ENCODE data around the gene PTPRH. TPM values are rescaled to one million over a fixed set of nuclear protein-coding genes. Genes with fewer than 3 reads are reported as not detected.

PTPRH gene
- total and polyA plus RNA-seq, 7 experiments from 2014 or later, result 0.56 TPM; not detected in 6

DNA sequence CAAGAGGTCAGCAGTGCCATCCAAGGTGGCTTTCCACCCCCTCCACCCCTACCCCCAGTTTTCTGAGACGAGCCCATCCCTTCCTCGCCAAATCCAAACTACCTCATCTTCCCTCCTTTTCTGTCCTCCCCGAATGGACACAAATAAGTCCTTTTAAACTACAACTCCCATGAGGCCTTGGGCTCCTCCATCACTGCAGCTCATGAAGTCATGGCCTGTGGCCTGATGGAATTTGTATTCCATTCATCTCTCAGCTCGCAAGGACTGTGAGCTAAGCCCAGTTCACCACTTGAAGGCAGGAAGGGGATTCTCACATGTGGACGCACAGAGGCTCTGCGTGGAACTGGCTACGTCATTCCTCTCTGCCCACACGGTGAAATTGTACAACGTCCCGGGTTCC is 12.5 kb downstream of the PTPRH start:
- ATAC-seq (no peak), DNase-seq (no peak)
- Histone ChIP-seq H3K9me3 (ENCODE audit: control insufficient read depth in 2 of 3, low read length in 3 of 3) (no peaks in the 10 kb centered on the region), H3K27ac (ENCODE audit: low read depth, low read length) (no peak overlapping the region), H3K27me3 (ENCODE audit: control insufficient read depth in 2 of 2, insufficient read depth in 2 of 2, low read length in 2 of 2) (no peaks in the 10 kb centered on the region), H3K4me1 (ENCODE audit: control insufficient read depth in 2 of 2, insufficient read depth in 2 of 2, low read length in 2 of 2) (no peaks in the 10 kb centered on the region), H3K4me3 (ENCODE audit: low read length) (no peak overlapping the region), H3K36me3 (ENCODE audit: control insufficient read depth in 2 of 3, insufficient read depth in 3 of 3, low read length in 3 of 3) (no peaks in the 10 kb centered on the region)
- no peaks in the 10 kb centered on the region for H3K9me3 Mint-ChIP-seq
- H3K4me1 Mint-ChIP-seq, result peaks cover 0 to 4% (median 0%) of the 10 kb centered on the region in 7 donors
- CTCF ChIA-PET, result no interaction called here
- peaks cover 0 to 1% (median 0%) of the 10 kb centered on the region in 5 donors for H3K36me3 Mint-ChIP-seq
- intact Hi-C loops (cut with micrococcal nuclease), result no loop called here
- H3K4me3 Mint-ChIP-seq, result no peak overlapping the region
- H3K27me3 Mint-ChIP-seq, result peaks cover 6 to 36% (median 19%) of the 10 kb centered on the region in 5 donors
- H3K27ac Mint-ChIP-seq, result peak overlapping the region in 1 of 9 donors; percentile 41
- POLR2A ChIA-PET, result no interaction called here

DNA sequence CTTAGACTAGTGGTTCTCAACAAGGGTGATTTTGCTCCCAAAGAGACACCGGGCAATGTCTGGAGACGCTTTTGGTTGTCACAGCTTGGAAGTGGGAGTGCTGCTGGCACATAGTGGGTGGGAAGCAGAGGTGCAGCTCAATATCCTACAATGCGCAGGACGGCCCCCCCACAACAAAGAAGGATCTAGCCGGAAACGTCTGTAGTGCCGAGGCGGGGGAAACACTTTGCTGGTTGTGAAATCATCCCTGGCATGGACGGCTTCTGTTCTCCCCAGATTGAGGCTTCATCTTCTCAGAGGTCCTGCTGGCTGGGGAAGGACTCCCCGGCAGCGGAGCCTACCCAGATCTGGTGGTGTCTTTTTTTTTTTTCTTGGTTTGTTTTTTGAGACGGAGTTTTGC is 15.8 kb downstream of the PTPRH start:
- Histone ChIP-seq H3K4me1 (ENCODE audit: control insufficient read depth in 2 of 2, insufficient read depth in 2 of 2, low read length in 2 of 2) (no peaks in the 10 kb centered on the region), H3K9me3 (ENCODE audit: control insufficient read depth in 2 of 3, low read length in 3 of 3) (no peaks in the 10 kb centered on the region), H3K36me3 (ENCODE audit: control insufficient read depth in 2 of 3, insufficient read depth in 3 of 3, low read length in 3 of 3) (no peaks in the 10 kb centered on the region), H3K27ac (ENCODE audit: low read depth, low read length) (no peak overlapping the region), H3K27me3 (ENCODE audit: control insufficient read depth in 2 of 2, insufficient read depth in 2 of 2, low read length in 2 of 2) (no peaks in the 10 kb centered on the region), H3K4me3 (ENCODE audit: low read length) (no peak overlapping the region)
- no peak for ATAC-seq
- POLR2A ChIA-PET, result no interaction called here
- Mint-ChIP-seq H3K4me3 (no peak overlapping the region), H3K36me3 (no peaks in the 10 kb centered on the region), H3K27me3 (peaks cover 0 to 30% (median 4%) of the 10 kb centered on the region in 5 donors), H3K27ac (no peak overlapping the region), H3K9me3 (peaks cover 0 to 1% (median 0%) of the 10 kb centered on the region in 11 donors), H3K4me1 (peaks cover 0 to 12% (median 4%) of the 10 kb centered on the region in 7 donors)
- intact Hi-C loops (cut with micrococcal nuclease), result no loop called here
- CTCF ChIA-PET, result no interaction called here
- DNase-seq, result no peak

DNA sequence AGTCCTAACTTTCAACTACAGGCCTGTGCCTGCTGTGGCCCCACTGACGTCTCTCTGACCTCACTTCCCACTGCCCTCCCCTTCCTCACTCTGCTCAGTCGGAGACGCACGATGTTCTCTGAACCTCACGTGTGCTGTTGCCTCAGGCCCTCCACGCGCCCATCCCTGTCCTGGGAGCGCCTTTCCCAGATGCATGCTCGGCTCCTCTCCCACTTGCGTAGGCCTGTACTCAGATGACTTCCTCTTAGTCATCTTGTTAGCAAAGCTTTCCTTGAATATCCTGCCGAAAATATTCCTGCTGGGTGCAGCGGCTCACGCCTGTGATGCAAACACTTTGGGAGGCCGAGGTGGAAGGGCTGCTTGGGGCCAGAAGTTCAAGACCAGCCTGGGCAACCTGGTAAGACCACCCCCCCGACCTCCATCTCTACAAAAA is 19.9 kb downstream of the PTPRH start:
- intact Hi-C loops (cut with micrococcal nuclease), result no loop called here
- Mint-ChIP-seq H3K4me3 (peak overlapping the region in 2 of 10 donors; percentile 68 to 81), H3K36me3 (no peaks in the 10 kb centered on the region), H3K27me3 (peaks cover 4 to 43% (median 7%) of the 10 kb centered on the region in 5 donors), H3K4me1 (peaks cover 0 to 18% (median 5%) of the 10 kb centered on the region in 7 donors), H3K27ac (peak overlapping the region in 1 of 9 donors; percentile 79), H3K9me3 (peaks cover 0 to 2% (median 0%) of the 10 kb centered on the region in 11 donors)
- ChIA-PET CTCF (no interaction called here), POLR2A (interaction anchor here (0.7 kb wide), 1 partner anchor 27 kb away, joined by 4 read pairs; no protein-coding TSS in a partner anchor)
- no peak overlapping the region for H3K4me3 ChIP-seq (ENCODE audit: low read length)
- no peak for ATAC-seq
- H3K27me3 ChIP-seq (ENCODE audit: control insufficient read depth in 2 of 2, insufficient read depth in 2 of 2, low read length in 2 of 2), result no peaks in the 10 kb centered on the region
- H3K27ac ChIP-seq (ENCODE audit: low read depth, low read length), result no peak overlapping the region
- H3K4me1 ChIP-seq (ENCODE audit: control insufficient read depth in 2 of 2, insufficient read depth in 2 of 2, low read length in 2 of 2), result no peaks in the 10 kb centered on the region
- no peak for DNase-seq
- no peaks in the 10 kb centered on the region for H3K9me3 ChIP-seq (ENCODE audit: control insufficient read depth in 2 of 3, low read length in 3 of 3)
- H3K36me3 ChIP-seq (ENCODE audit: control insufficient read depth in 2 of 3, insufficient read depth in 3 of 3, low read length in 3 of 3), result no peaks in the 10 kb centered on the region

DNA sequence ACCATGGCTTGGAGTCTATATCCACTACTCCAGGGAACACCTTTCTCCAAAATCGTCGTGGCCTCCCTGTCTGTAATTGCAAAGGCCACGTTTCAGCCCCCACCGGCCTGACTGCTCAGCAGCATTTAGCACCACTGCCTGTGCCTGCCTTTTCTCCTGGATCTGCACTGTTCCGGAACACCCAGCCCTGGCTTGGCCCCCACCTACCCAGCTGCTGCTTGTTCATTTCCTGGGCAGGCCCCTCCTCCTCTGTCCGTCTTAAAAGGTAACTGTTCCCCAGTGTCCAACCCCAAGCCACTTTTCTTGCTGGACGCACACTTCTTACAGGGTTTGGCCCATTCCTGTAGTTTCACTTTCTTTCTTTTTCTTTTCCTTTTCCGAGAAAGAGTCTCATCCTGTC is 20.7 kb downstream of the PTPRH start:
- Histone ChIP-seq H3K27ac (ENCODE audit: low read depth, low read length) (no peak overlapping the region), H3K36me3 (ENCODE audit: control insufficient read depth in 2 of 3, insufficient read depth in 3 of 3, low read length in 3 of 3) (no peaks in the 10 kb centered on the region), H3K27me3 (ENCODE audit: control insufficient read depth in 2 of 2, insufficient read depth in 2 of 2, low read length in 2 of 2) (no peaks in the 10 kb centered on the region), H3K4me3 (ENCODE audit: low read length) (no peak overlapping the region), H3K4me1 (ENCODE audit: control insufficient read depth in 2 of 2, insufficient read depth in 2 of 2, low read length in 2 of 2) (no peaks in the 10 kb centered on the region), H3K9me3 (ENCODE audit: control insufficient read depth in 2 of 3, low read length in 3 of 3) (no peaks in the 10 kb centered on the region)
- ATAC-seq, result no peak
- no peaks in the 10 kb centered on the region for H3K36me3 Mint-ChIP-seq
- H3K27ac Mint-ChIP-seq, result peak overlapping the region in 3 of 9 donors; percentile 32 to 79 (median 55)
- peaks cover 0 to 18% (median 5%) of the 10 kb centered on the region in 7 donors for H3K4me1 Mint-ChIP-seq
- peak overlapping the region in 5 of 10 donors; percentile 9 to 81 (median 46) for H3K4me3 Mint-ChIP-seq
- POLR2A ChIA-PET, result no interaction called here
- no peak for DNase-seq
- intact Hi-C loops (cut with micrococcal nuclease), result no loop called here
- peaks cover 4 to 46% (median 11%) of the 10 kb centered on the region in 5 donors for H3K27me3 Mint-ChIP-seq
- CTCF ChIA-PET, result no interaction called here
- H3K9me3 Mint-ChIP-seq, result peaks cover 0 to 2% (median 0%) of the 10 kb centered on the region in 11 donors

DNA sequence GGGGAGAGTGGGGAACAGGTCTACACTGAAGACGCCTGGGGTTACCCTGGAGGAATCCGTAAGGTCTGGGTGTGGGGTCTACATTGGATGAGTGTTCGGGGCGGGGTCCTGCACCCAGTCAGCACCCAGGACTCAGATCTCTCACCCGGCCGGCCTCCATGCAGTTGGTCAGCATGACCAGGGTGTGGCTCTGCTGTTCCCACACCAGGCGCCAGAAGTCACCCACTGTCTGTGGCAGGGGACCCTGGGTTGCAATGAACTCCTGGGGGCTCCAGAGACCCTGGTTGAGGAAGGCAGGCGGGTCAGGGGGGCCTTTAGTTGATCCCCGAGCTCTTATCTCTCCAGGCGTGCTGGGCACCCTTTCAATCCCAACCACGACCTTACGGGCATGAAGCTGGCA is 23.2 kb downstream of the PTPRH start:
- H3K36me3 ChIP-seq (ENCODE audit: control insufficient read depth in 2 of 3, insufficient read depth in 3 of 3, low read length in 3 of 3), result no peaks in the 10 kb centered on the region
- DNase-seq (no peak), ATAC-seq (no peak)
- no peak overlapping the region for H3K27ac ChIP-seq (ENCODE audit: low read depth, low read length)
- no peak overlapping the region for H3K4me3 ChIP-seq (ENCODE audit: low read length)
- CTCF ChIA-PET, result no interaction called here
- no peaks in the 10 kb centered on the region for H3K9me3 ChIP-seq (ENCODE audit: control insufficient read depth in 2 of 3, low read length in 3 of 3)
- no peak overlapping the region for H3K4me3 Mint-ChIP-seq
- intact Hi-C loops (cut with micrococcal nuclease), result no loop called here
- H3K27me3 ChIP-seq (ENCODE audit: control insufficient read depth in 2 of 2, insufficient read depth in 2 of 2, low read length in 2 of 2), result peaks cover under 1 to 8% of the 10 kb centered on the region in 2 donors
- no peaks in the 10 kb centered on the region for H3K36me3 Mint-ChIP-seq
- no peaks in the 10 kb centered on the region for H3K4me1 ChIP-seq (ENCODE audit: control insufficient read depth in 2 of 2, insufficient read depth in 2 of 2, low read length in 2 of 2)
- no peak overlapping the region for H3K27ac Mint-ChIP-seq
- H3K4me1 Mint-ChIP-seq, result peaks cover 0 to 18% (median 6%) of the 10 kb centered on the region in 7 donors
- H3K9me3 Mint-ChIP-seq, result peaks cover 0 to 2% (median 0%) of the 10 kb centered on the region in 11 donors
- H3K27me3 Mint-ChIP-seq, result peaks cover 12 to 44% (median 27%) of the 10 kb centered on the region in 5 donors
- POLR2A ChIA-PET, result no interaction called here

- intact Hi-C loops (cut with micrococcal nuclease), result no loop called here
- Histone ChIP-seq H3K27me3 (ENCODE audit: control insufficient read depth in 2 of 2, insufficient read depth in 2 of 2, low read length in 2 of 2) (peaks cover 13 to 27% of the 10 kb centered on the region in 2 donors), H3K4me1 (ENCODE audit: control insufficient read depth in 2 of 2, insufficient read depth in 2 of 2, low read length in 2 of 2) (peaks cover 11 to 22% of the 10 kb centered on the region in 2 donors), H3K27ac (ENCODE audit: low read depth, low read length) (no peak overlapping the region), H3K4me3 (ENCODE audit: low read length) (no peak overlapping the region), H3K36me3 (ENCODE audit: control insufficient read depth in 2 of 3, insufficient read depth in 3 of 3, low read length in 3 of 3) (no peaks in the 10 kb centered on the region), H3K9me3 (ENCODE audit: control insufficient read depth in 2 of 3, low read length in 3 of 3) (no peaks in the 10 kb centered on the region)
- Mint-ChIP-seq H3K27ac (no peak overlapping the region), H3K4me3 (peak overlapping the region in 2 of 10 donors; percentile 5 to 50), H3K27me3 (peaks cover 50 to 74% (median 52%) of the 10 kb centered on the region in 5 donors), H3K4me1 (peaks cover 9 to 27% (median 24%) of the 10 kb centered on the region in 7 donors), H3K9me3 (peaks cover 0 to 6% (median 0%) of the 10 kb centered on the region in 11 donors), H3K36me3 (peaks cover 0 to 4% (median 0%) of the 10 kb centered on the region in 5 donors)
- DNase-seq, result no peak
- ChIA-PET CTCF (no interaction called here), POLR2A (no interaction called here)
- ATAC-seq, result no peak
Measured at GRCh38 chr19:55181740-55182139, 27.6 kb downstream of the PTPRH start.

Measured in naive thymus-derived CD4-positive, alpha-beta T cell (primary cell).